HUDEP-2 (cell line): ENCODE data around the gene TTC3.
A peak's percentile ranks its signal among the peaks of the same experiment; 100 is the strongest.

Experiments
- DNase-seq, 76 experiments: peaks; one replicate each; lab custom pipeline; 2025; ENCODE audit not compliant: unreplicated experiment in 76 of 76; lab: John Stamatoyannopoulos, UW

Gene TTC3

DNA sequence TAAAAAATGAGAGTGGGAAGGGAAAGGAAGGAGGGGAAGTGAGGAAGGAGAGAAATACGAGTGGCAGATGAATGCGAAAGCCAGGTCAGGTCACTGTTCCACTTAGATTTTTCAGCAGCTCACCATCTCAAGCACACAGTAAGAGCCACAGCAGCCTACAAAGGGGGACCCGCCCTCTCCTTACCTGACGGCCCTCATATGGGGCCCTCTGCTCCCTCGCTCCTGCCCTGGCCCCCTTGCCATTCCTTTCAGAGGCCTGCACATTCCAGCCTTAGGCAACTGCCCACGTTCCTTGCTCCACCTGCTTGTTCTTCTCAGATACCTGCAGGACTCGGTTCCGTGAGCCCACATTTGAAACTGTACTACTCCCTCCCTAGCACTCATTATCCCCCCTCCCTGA lies 172.1 kb downstream of the TTC3 start:
- DNase-seq = no peak

GRCh38 chr21:37248298-37248697 lies 175.2 kb downstream of the TTC3 start:
- DNase-seq = no peak

GRCh38 chr21:37249112-37249904 lies 176.3 kb downstream of the TTC3 start:
- DNase-seq = no peak

DNA sequence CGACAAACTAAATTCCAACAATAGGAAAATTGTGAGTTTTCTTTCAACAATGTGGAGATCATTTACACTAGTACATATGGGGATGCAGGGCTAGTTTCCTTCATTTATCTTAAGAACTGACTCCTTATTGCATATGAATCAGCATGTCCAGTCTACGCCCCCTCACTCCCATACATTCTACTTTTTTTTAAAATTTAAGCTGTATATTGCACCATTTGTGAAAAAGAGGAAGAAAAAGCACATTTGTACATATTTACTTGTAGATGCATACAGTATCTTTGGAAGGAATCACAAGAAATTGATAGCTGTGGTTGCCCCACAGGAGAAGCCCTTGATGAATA lies 178.2 kb downstream of the TTC3 start:
- DNase-seq = peak in 1 of 76 experiments; percentile 18
